ENCODE data around the gene SSH3.

The SSH3 gene

DNA sequence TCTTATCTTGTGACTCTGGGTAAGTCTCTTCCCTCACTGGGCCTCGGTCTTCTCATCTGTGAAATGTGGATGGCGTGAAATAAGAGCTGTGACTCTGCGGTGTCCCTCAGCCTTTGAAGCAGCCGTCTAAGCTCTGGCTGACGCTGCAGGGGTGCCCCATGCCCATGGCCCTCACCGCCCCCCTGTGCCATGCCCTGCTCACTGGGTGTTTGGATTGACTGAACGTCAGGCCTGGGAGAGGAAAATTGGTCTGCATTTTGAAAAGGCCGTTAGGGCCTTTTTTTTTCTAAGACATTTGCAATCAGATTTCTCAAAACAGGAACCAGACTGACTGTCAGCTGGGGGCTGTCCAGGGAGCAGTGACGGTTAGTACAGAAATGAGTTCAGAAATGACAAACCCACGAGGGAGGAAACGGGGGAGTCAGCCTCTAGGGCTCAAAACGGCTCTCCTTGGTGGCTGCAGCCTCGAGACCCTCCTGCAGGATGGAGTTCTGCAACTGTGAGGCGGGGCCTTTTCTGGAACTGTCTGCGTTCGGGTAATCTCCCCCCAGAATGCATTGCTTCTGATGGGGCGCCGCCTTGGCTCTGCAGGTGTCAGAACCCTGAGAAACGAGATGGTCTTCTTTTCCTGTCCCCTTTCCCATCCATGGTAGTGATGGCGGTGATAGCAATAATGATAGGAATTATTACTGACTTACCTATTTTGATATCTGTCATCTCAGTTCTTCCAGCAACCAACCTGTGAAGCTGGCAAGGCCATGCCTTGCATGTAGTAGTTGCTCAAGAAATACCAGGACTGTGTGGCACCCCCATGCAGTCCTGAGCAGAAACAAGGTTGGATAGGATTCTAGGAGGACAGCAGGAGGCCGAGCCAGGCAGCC lies 35.0 kb upstream of the SSH3 start:
- no peak for DNase-seq

- no peak for DNase-seq
Observed at GRCh38 chr11:67268962-67269268, 34.4 kb upstream of the SSH3 start.

- DNase-seq: no peak
Observed at GRCh38 chr11:67269401-67270255, 33.7 kb upstream of the SSH3 start.

DNA sequence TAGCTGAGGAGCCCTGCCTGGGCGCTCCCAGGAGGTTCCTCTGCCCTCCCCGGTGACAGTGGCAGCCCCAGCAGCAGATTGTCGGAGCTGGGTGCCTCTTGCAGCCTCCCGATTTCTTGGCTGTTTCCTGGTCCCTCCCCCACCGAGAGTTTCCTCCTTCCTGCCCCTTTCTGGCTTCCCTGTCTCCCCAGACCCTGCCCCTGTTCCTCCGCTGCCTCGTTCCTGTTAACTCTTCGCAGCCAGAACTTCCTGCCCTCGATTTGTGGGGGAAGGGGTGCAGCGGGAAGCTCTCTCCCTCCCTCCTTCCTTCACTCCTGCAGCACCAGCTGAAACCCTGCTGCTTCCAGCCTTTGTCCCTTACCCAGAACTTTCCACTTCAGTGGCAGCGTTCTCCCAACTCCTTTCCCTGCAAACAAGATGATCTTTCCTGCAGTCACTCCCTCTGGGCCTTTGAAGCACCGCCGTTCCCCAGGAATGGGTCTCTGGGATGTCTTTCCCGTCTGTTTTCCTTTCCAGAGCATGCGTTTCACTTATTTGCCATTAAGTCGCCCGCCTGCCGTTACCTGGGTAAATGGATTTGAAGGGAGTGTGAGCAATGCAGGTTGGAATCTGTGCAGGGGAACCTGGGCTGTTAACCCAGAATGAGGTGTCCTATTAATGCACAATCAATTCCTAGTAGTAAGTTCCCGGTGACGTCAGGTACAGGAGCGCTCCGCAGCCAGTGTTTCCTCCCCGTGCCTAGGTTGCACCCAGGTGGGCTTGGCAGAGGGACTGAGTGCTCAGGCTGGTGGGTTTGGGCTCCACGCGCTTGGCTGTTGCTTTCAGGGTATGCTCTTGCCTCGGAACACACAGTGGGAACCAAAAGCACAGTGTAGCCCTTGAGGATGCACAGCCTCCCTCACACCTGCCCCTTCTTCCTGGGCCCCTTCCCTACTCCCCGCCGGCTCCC lies 32.8 kb upstream of the SSH3 start:
- no peak for DNase-seq

GRCh38 chr11:67271205-67271540 lies 32.2 kb upstream of the SSH3 start:
- no peak for DNase-seq

DNA sequence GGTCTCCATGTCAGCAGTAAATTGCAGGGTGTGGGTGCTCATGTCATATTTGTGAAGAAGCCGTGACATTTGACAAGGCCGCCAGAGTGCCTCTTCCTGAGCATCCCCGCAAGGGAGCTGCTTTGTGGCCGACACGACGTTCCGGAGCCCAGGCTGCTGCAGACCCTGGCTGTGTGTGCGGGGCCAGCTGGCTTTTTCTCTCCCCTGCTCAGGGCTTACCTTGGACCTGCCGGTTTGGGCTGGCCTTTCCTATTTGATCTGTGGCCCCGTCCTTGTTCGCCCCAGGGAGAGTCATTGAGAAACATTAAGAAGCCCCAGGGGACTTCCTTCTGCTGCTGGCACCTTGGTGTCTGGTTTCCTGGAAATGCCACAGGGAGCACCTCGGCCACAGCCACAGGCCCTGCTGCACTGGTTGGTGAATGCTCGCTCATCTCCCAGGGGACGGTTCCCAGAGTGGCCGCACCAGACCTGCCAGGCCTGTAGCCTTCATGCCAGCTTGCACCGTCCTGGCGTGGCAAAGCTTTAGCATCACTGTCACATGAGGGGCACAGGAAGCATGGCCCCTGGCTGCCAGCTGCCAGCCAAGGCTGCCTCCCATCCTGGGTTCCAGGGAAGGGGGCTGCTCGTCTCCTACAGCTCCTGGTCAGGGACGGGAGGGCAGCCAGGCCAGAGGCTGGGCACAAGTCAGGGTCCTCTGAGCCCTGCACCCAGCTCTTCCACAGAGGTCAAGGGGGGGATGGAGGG lies 31.6 kb upstream of the SSH3 start:
- no peak for DNase-seq

GRCh38 chr11:67272327-67273259 lies 30.7 kb upstream of the SSH3 start:
- no peak for DNase-seq

DNA sequence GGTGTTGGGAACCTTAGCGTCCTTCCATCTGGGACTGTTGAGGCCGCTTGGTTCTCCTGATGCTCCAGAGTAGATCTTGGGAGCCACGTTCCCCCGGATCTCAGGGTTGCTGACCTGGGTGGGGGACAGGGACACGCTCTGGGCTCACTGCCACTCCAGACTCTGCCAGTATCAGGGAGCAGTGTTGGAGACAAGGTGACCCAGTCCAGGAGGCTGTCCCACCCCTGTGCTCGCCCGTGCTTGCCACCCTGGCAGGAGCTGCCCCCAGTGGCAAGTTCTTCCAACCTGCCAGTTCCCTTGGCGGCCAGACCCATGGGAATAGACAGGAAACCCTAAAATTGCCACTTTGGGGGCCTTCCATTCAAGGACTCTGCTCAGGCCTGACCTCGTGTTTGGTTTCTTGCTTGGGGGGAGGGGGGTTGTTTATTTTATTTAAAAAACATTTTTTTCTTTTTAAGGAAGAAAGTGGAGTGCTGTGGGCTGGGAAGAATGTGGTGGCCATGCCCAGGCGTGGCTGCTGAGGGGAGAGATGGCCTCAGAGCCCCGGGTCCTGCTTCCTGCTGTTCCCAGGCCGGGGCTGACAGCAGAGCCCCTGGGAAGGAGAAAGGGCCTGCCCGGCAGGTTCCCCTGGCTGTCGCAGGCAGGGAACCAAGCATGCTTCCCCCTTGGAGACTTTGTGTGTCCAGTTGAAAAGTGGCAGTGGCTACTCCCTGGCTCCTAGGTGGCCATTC lies 29.9 kb upstream of the SSH3 start:
- DNase-seq: no peak

GRCh38 chr11:67274768-67275605 lies 28.3 kb upstream of the SSH3 start:
- DNase-seq: no peak

DNA sequence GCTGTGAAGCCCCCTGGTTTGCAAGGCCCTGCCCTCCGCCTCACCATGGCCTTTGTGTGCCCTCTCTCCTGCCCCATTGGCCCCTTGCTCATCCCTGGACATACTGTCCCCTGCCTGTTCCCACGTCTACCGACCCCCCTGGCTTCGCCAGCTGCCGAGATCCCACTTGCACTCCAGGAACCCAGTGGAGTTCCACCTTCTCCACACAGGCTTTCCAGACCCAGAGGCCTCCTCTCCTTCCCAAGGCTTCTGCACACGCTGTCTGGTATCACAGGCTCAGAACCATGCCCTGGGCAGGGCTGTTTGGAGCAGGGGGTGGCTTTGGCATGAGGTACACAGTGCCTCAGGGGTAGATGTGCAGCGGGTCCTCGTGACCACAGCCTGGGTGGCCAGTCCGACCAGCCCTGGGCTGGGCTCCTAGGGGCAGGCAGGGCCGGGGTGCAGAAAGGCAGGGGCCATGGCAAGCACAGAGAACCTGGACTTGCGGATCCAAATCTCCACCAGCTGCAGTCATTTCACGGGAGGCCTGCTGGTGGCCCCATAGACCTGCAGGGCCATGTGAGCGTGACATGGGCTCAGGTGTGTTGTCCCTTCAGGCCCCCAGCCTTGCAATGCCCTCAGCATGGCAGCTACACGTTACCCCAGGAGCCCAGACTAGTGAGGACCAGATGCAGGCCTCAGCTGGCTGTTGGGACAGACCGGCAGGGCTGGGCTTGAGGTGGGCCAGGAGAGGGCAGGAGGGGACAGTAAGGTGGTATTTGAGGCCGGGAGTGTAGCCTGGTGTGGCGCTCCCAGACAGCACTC lies 27.5 kb upstream of the SSH3 start:
- no peak for DNase-seq

- DNase-seq: no peak
Observed at GRCh38 chr11:67276781-67277230, 26.5 kb upstream of the SSH3 start.

GRCh38 chr11:67277231-67277961 lies 25.9 kb upstream of the SSH3 start:
- no peak for DNase-seq

DNA sequence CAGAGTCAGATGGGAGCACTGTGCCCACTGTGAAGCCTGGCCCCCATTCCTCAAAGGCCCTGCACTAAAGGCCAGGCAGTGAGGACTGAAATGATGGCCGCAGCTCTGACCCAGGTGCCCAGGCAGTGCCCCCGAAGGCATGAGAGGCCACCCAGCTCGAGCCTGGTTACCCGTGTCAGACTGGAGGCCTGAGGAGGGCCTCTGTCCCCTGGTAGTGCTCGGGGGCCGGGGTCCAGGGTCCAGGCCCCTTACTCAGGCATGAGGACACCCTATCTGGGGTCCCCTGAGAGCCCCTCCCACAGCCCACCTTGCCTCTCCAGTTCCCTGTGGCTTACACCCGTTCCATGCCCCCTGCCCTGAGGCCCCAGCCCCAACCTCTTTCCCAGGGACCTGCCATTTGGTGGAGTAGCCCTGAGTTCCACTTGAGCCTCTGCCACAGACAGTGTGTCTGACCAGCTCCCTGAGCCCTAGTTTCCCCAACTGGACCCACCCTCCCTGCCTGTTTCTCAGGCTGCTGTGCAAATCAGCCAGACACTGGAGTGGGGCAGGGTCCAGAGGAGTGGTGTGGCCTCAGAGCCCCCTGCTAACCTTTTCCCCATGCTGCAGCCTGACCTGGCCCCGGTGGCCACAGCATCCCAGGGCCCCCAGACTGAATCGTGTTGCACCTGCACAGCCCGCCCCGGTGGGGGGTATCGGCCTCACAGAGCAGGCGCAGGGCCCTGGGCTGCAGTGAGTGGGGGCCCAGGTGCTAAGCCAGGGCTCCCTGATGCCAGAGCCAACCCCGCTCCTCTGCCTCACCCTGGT lies 25.0 kb upstream of the SSH3 start:
- DNase-seq: no peak

DNA sequence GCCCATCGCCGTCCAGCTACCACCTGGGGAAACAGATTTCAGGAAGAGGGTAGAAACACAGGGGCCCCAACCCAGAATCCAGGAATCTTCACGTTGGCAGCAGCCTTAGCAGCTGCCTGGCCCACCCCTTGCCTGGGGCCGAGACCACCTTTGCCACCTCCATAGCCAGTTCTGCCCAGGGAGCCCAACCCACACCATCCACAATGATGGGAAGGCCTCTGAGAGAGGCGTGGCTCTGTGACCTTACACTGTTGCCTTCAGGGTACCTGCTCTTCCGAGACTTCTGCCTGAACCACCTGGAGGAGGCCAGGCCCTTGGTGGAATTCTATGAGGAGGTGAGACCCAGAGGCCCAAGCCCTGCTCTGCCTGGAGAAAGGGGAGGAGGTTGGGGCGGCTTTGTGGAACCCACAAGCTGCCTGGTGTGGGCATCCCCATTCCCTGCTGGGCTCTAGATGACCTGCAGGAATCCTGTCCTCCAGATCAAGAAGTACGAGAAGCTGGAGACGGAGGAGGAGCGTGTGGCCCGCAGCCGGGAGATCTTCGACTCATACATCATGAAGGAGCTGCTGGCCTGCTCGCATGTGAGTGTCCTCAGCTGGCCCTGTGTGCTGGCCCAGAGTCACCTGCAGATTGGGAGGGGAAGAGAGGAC lies 24.3 kb upstream of the SSH3 start:
- DNase-seq: no peak

GRCh38 chr11:67279589-67280340 lies 23.6 kb upstream of the SSH3 start:
- DNase-seq: no peak

- DNase-seq: no peak
Observed at GRCh38 chr11:67280341-67280787, 23.0 kb upstream of the SSH3 start.
